ENCODE results near the gene SERPINB4.

SERPINB4 gene

GRCh38 chr18:63626431-63626830, 17.6 kb downstream of the SERPINB4 start:
- no peak for DNase-seq

- DNase-seq = no peak
These were observed 19.2 kb downstream of the SERPINB4 start for GRCh38 chr18:63624863-63625262.

GRCh38 chr18:63619661-63620060, 24.4 kb downstream of the SERPINB4 start:
- no peak for DNase-seq

GRCh38 chr18:63617915-63618234, 26.2 kb downstream of the SERPINB4 start:
- DNase-seq = no peak

- no peak for DNase-seq
These were observed 26.8 kb downstream of the SERPINB4 start for GRCh38 chr18:63617049-63617914.

- DNase-seq = no peak
These were observed 30.6 kb downstream of the SERPINB4 start for GRCh38 chr18:63613420-63613819.

- no peak for DNase-seq
These were observed 37.5 kb downstream of the SERPINB4 start for GRCh38 chr18:63606526-63606925.

- DNase-seq = no peak
These were observed 39.1 kb downstream of the SERPINB4 start for GRCh38 chr18:63604791-63605567.

- no peak for DNase-seq
These were observed 40.3 kb downstream of the SERPINB4 start for GRCh38 chr18:63603772-63604171.

GRCh38 chr18:63603355-63603754, 40.7 kb downstream of the SERPINB4 start:
- no peak for DNase-seq

- DNase-seq = no peak
These were observed 47.1 kb downstream of the SERPINB4 start for GRCh38 chr18:63596964-63597363.

- DNase-seq = no peak
These were observed 51.6 kb downstream of the SERPINB4 start for GRCh38 chr18:63592471-63592870.

GRCh38 chr18:63591725-63592124, 52.3 kb downstream of the SERPINB4 start:
- DNase-seq = no peak

GRCh38 chr18:63590966-63591695, 52.9 kb downstream of the SERPINB4 start:
- no peak for DNase-seq

- DNase-seq = no peak
These were observed 53.7 kb downstream of the SERPINB4 start for GRCh38 chr18:63590373-63590772.

- DNase-seq = no peak
These were observed 55.1 kb downstream of the SERPINB4 start for GRCh38 chr18:63588909-63589308.

Measured in NCI-H526 (cell line).